DND-41 (cell line): ENCODE data around the gene MIEF1.

Experiments
- ATAC-seq: fragments of 200-7000 bp; cut with Tn5 transposase; 3 replicates; pipeline ENCODE4 v1.9.1; 2021; ENCODE audit warnings: low read depth; ENCODE audit not compliant: insufficient read depth
- DNase-seq: peaks from one replicate; pipeline ENCODE4 v3.0.0-alpha.2; 2020
- H2AFZ ChIP-seq: 2 replicates; pipeline ENCODE4 v1.6.0; 2012; ENCODE audit warnings: low read depth, low read length
- H3K27ac ChIP-seq: 2 replicates; pipeline ENCODE4 v1.5.1; 2012; ENCODE audit warnings: low read length, inconsistent platforms
- H3K27me3 ChIP-seq: fragments of 200-600 bp; sonication (generic); 2 replicates; pipeline ENCODE4 v1.6.0; 2012; ENCODE audit warnings: low read length, mild to moderate bottlenecking, inconsistent platforms; ENCODE audit not compliant: insufficient read depth, poor library complexity
- H3K36me3 ChIP-seq: 2 replicates; pipeline ENCODE4 v1.5.1; 2012; ENCODE audit warnings: low read length, inconsistent platforms; ENCODE audit not compliant: insufficient read depth
- H3K4me1 ChIP-seq: 2 replicates; pipeline ENCODE4 v1.5.1; 2012; ENCODE audit warnings: mild to moderate bottlenecking, low read length; ENCODE audit not compliant: insufficient read depth
- H3K4me2 ChIP-seq: 2 replicates; pipeline ENCODE4 v1.6.0; 2012; ENCODE audit warnings: mild to moderate bottlenecking, moderate library complexity, low read length, inconsistent platforms; ENCODE audit not compliant: insufficient read depth
- H3K4me3 ChIP-seq, 2 experiments: fragments of 200-600 bp in 1 of 2; shearing (Covaris generic) in 1 of 2; 2 replicates each; pipeline ENCODE4 v1.5.1; 2012 to 2016; ENCODE audit warnings: inconsistent platforms in 2 of 2, low read length in 2 of 2, mild to moderate bottlenecking in 2 of 2, low read depth in 1 of 2, moderate library complexity in 1 of 2
- H3K79me2 ChIP-seq: 2 replicates; pipeline ENCODE4 v1.6.0; 2012; ENCODE audit warnings: low read length, inconsistent platforms; ENCODE audit not compliant: insufficient read depth
- H3K9ac ChIP-seq: 2 replicates; pipeline ENCODE4 v1.6.0; 2012; ENCODE audit warnings: low read depth, mild to moderate bottlenecking, inconsistent platforms, low read length, moderate library complexity
- H3K9me3 ChIP-seq: 2 replicates; pipeline ENCODE4 v1.5.1; 2012; ENCODE audit warnings: low read length, moderate library complexity, mild to moderate bottlenecking, inconsistent platforms; ENCODE audit not compliant: insufficient read depth, severe bottlenecking
- H4K20me1 ChIP-seq: 2 replicates; pipeline ENCODE4 v1.6.0; 2012; ENCODE audit warnings: low read length; ENCODE audit not compliant: insufficient read depth
- CTCF ChIP-seq: IDR thresholded peaks from 2 replicates; pipeline ENCODE4 v1.5.1; 2012; ENCODE audit warnings: borderline replicate concordance, low read length, moderate library complexity, mild to moderate bottlenecking; ENCODE audit not compliant: poor library complexity, severe bottlenecking; ENCODE audit errors: extremely low read depth
- EZH2 ChIP-seq: IDR thresholded peaks from 3 replicates; pipeline ENCODE4 v1.6.1; 2012; ENCODE audit warnings: borderline replicate concordance, low read depth, mild to moderate bottlenecking, moderate library complexity, low read length, inconsistent platforms; ENCODE audit not compliant: severe bottlenecking

Gene MIEF1

GRCh38 chr22:39482768-39483167 lies 19.3 kb upstream of the MIEF1 start:
- no peaks in the 10 kb centered on the region for H3K36me3 ChIP-seq
- no peak overlapping the region for H3K4me3 ChIP-seq
- H4K20me1 ChIP-seq, result peaks cover 8% of the 10 kb centered on the region; the same call in 1 of the 2 replicates
- H3K4me2 ChIP-seq, result no peak overlapping the region
- H3K4me1 ChIP-seq, result no peaks in the 10 kb centered on the region
- H3K9ac ChIP-seq, result no peak overlapping the region
- TF ChIP-seq EZH2 (no peak), CTCF (no peak)
- DNase-seq (no peak), ATAC-seq (no peak)
- no peak overlapping the region for H3K27ac ChIP-seq
- H3K79me2 ChIP-seq, result no peaks in the 10 kb centered on the region
- H2AFZ ChIP-seq, result no peak overlapping the region
- no peaks in the 10 kb centered on the region for H3K27me3 ChIP-seq
- H3K9me3 ChIP-seq, result no peaks in the 10 kb centered on the region

GRCh38 chr22:39486951-39487825 lies 14.9 kb upstream of the MIEF1 start:
- no peak overlapping the region for H3K27ac ChIP-seq
- H3K36me3 ChIP-seq, result no peaks in the 10 kb centered on the region
- no peaks in the 10 kb centered on the region for H4K20me1 ChIP-seq
- ATAC-seq, result no peak
- H3K4me1 ChIP-seq, result peaks cover 7% of the 10 kb centered on the region; the same call in 1 of the 2 replicates
- H3K79me2 ChIP-seq, result no peaks in the 10 kb centered on the region
- TF ChIP-seq CTCF, result no peak
- TF ChIP-seq EZH2, result no peak
- no peak overlapping the region for H3K9ac ChIP-seq
- DNase-seq, result no peak
- H3K27me3 ChIP-seq, result no peaks in the 10 kb centered on the region
- no peak overlapping the region for H3K4me3 ChIP-seq
- no peaks in the 10 kb centered on the region for H3K9me3 ChIP-seq
- H3K4me2 ChIP-seq, result no peak overlapping the region
- no peak overlapping the region for H2AFZ ChIP-seq

- Histone ChIP-seq H3K27me3 (no peaks in the 10 kb centered on the region), H4K20me1 (no peaks in the 10 kb centered on the region), H3K4me2 (no peak overlapping the region), H3K4me1 (peaks cover 7% of the 10 kb centered on the region; the same call in 1 of the 2 replicates), H3K36me3 (no peaks in the 10 kb centered on the region), H3K9ac (no peak overlapping the region), H3K9me3 (no peaks in the 10 kb centered on the region), H3K27ac (no peak overlapping the region), H3K79me2 (no peaks in the 10 kb centered on the region), H3K4me3 (no peak overlapping the region), H2AFZ (no peak overlapping the region)
- no peak for ATAC-seq
- TF ChIP-seq EZH2, result no peak
- TF ChIP-seq CTCF, result no peak
- no peak for DNase-seq
Measured at GRCh38 chr22:39487826-39488520, 14.1 kb upstream of the MIEF1 start.
